WERI-Rb-1 (cell line): Measurements from ENCODE around the gene RGMA.
A peak's percentile ranks its signal among the peaks of the same experiment; 100 is the strongest.

ENCODE experiments used
- DNase-seq: peaks from one replicate; pipeline ENCODE4 v3.0.0-alpha.2; 2020
- H3K27ac ChIP-seq: fragments of 250-450 bp; sonication (Bioruptor Pico); 2 replicates; pipeline ENCODE4 v1.5.1; 2020; ENCODE audit warnings: mild to moderate bottlenecking, moderate library complexity
- H3K27me3 ChIP-seq: fragments of 250-450 bp; sonication (Bioruptor Pico); 2 replicates; pipeline ENCODE4 v1.5.1; 2021; ENCODE audit warnings: mild to moderate bottlenecking, low read depth, moderate library complexity; ENCODE audit not compliant: insufficient read depth, severe bottlenecking
- H3K36me3 ChIP-seq: fragments of 250-450 bp; sonication (Bioruptor Pico); 2 replicates; pipeline ENCODE4 v1.5.1; 2020; ENCODE audit warnings: mild to moderate bottlenecking, moderate library complexity
- H3K4me3 ChIP-seq: 2 replicates; pipeline ENCODE4 v1.5.1; 2011; ENCODE audit warnings: low read depth, mild to moderate bottlenecking, control low read depth, low read length
- H3K9me3 ChIP-seq: fragments of 250-450 bp; sonication (Bioruptor Pico); 2 replicates; pipeline ENCODE4 v1.5.1; 2021; ENCODE audit warnings: mild to moderate bottlenecking, moderate library complexity; ENCODE audit not compliant: severe bottlenecking
- TF ChIP-seq, protein P1 (sequence below): IDR thresholded peaks from 2 replicates; pipeline ENCODE4 v1.5.1; 2011; ENCODE audit warnings: low read depth, mild to moderate bottlenecking, control low read depth, inconsistent platforms, low read length

Gene RGMA

DNA sequence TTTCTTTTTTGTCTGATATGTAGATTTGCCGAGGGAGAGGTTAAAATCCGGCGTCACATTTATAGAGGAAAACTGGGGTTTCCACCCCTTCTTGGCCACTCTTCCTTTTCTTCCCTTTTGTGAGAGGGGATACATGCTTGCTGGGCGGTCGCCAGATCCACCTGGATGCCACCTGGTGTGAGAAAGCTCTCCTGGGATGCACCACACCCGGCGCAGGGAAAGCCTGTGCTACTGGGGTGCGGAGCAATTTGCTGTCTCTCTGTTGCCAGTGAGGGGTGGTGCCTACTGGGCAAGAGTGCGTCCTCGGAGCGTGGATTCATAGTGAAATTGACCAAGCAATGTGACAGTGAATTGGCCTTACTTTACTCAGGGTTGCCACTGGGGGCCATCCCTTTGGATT is 2.5 kb upstream of the RGMA start:
- Histone ChIP-seq H3K4me3 (no peak overlapping the region), H3K27me3 (peaks cover 91% of the 10 kb centered on the region), H3K9me3 (no peaks in the 10 kb centered on the region), H3K36me3 (no peaks in the 10 kb centered on the region), H3K27ac (no peak overlapping the region)
- no peak for DNase-seq
- TF ChIP-seq, protein P1, sequence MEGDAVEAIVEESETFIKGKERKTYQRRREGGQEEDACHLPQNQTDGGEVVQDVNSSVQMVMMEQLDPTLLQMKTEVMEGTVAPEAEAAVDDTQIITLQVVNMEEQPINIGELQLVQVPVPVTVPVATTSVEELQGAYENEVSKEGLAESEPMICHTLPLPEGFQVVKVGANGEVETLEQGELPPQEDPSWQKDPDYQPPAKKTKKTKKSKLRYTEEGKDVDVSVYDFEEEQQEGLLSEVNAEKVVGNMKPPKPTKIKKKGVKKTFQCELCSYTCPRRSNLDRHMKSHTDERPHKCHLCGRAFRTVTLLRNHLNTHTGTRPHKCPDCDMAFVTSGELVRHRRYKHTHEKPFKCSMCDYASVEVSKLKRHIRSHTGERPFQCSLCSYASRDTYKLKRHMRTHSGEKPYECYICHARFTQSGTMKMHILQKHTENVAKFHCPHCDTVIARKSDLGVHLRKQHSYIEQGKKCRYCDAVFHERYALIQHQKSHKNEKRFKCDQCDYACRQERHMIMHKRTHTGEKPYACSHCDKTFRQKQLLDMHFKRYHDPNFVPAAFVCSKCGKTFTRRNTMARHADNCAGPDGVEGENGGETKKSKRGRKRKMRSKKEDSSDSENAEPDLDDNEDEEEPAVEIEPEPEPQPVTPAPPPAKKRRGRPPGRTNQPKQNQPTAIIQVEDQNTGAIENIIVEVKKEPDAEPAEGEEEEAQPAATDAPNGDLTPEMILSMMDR: no peak

DNA sequence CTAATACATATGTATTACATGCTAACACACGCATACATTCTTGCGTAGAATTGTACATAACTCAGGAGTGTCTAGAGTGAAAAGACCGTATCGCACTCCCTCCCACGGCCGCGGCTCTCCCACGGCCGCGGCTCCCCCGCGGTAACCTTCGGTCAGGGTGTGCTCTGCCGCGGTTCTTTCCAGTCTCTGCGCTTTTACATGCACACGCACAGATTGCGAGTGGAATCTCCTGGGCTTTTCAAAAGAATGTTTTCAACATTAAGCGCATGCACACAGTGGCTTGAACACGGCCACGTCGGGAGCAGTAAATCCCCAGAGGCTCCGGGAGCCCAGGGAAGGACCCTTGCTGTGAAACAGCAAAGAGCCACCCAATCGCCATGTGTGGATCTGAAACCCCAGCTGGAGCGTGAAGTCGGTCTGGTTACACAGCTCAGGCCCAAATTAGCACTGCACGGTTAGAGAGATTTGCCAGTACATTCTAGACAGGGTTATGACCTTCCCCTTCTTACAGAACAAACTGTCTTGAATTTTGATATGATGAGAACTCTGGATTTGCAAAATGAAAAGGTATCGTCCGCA is 805 bp upstream of the RGMA start:
- H3K9me3 ChIP-seq: no peaks in the 10 kb centered on the region
- DNase-seq: no peak
- H3K27me3 ChIP-seq: peaks cover 93% of the 10 kb centered on the region
- H3K36me3 ChIP-seq: no peaks in the 10 kb centered on the region
- no peak overlapping the region for H3K27ac ChIP-seq
- no peak overlapping the region for H3K4me3 ChIP-seq
- TF ChIP-seq, protein P1: no peak

DNA sequence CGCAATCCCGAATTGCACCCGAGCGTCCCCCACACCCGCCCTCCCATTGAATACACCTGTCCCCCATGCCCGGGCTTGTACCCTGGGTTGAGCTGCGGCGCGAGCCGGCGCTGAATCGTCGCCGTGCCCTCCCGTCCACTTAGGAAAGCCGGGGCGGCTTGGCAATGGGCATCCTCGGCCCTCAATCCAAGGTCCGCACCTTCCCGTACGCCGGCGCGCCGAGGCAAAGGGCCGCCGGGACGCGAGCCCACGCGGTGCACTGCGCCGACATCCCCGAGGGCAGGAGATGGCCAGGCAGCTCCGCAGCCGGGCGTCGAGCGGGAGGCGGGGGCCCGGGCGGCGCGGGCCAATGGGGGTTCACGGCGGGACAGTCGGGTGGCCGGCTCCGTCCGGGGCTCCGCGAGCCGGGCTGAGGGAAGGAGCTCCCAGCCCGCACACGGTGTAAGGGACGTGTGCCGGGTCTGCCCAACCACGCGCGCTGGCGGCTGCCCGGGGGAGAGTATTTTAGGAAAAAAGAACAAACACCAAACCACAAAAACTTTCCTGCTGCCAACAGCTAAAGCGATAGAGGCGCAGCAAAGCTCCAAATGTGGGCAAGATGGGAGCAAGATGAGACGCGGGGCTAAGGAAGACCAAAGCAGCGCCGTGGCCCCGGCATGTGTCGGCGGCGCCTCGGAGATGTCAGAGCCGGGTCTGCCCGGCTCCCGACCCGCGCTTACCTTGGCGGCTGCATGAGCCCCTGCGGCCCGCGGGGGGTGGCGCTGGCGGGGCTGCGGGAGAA is 621 bp downstream of the RGMA start:
- H3K27ac ChIP-seq: no peak overlapping the region
- H3K4me3 ChIP-seq: peak overlapping the region; percentile 23
- H3K9me3 ChIP-seq: no peaks in the 10 kb centered on the region
- H3K36me3 ChIP-seq: no peaks in the 10 kb centered on the region
- DNase-seq: no peak
- H3K27me3 ChIP-seq: peaks cover 95% of the 10 kb centered on the region
- TF ChIP-seq, protein P1: no peak

DNA sequence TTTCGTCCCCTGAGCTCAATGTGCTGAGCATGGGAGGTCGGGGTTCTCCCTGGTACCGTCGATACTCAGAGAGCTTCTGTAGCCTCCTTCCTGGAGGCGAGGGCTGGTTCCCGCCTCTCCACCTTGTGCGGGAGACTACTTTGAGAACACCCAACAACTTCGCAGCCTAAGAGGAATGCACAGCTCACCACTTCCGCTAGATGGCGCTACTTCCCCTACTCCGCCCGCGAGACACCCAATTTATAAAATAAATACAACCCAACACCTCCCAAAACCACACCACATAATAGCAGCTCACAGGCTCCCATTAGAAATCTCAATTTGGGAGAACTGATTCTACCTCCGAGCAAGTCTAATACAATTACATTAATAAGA is 1.2 kb downstream of the RGMA start:
- TF ChIP-seq, protein P1: peak; percentile 91
- Histone ChIP-seq H3K4me3 (no peak overlapping the region), H3K36me3 (no peaks in the 10 kb centered on the region), H3K9me3 (no peaks in the 10 kb centered on the region), H3K27me3 (peaks cover 96% of the 10 kb centered on the region), H3K27ac (no peak overlapping the region)
- peak; percentile 52 for DNase-seq

DNA sequence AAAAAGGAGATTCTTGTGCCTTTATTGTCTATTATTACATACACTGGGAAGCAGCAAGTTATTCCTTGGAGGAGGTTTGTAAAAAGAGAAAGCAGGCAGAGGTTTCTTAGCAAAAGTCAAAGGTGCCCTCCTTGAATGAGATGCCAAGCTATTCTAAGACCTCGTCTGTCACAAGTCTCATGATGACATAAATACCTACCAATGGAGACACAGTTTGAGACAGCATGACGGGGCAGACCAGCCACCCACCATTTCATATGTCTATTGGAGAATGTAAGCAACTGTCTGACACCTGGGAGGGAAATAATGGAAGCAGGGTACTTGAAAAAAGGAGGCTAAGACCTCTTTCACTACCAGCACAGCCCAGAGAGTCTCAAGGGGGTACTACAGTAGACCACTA is 2.2 kb downstream of the RGMA start:
- no peak overlapping the region for H3K4me3 ChIP-seq
- H3K9me3 ChIP-seq: no peaks in the 10 kb centered on the region
- no peaks in the 10 kb centered on the region for H3K36me3 ChIP-seq
- no peak overlapping the region for H3K27ac ChIP-seq
- peaks cover 96% of the 10 kb centered on the region for H3K27me3 ChIP-seq
- no peak for DNase-seq
- TF ChIP-seq, protein P1: no peak

- no peaks in the 10 kb centered on the region for H3K9me3 ChIP-seq
- H3K4me3 ChIP-seq: no peak overlapping the region
- H3K27me3 ChIP-seq: peaks cover 96% of the 10 kb centered on the region
- TF ChIP-seq, protein P1: no peak
- no peak for DNase-seq
- no peak overlapping the region for H3K27ac ChIP-seq
- no peaks in the 10 kb centered on the region for H3K36me3 ChIP-seq
These were observed 3.3 kb downstream of the RGMA start for GRCh38 chr15:93085692-93086091.
